Adipose tissue (tissue), 3 donors: Measurements from ENCODE around the gene AHRR. TPM values are rescaled to one million over a fixed set of nuclear protein-coding genes. Genes with fewer than 3 reads are reported as not detected.

Experiments used
- H3K27ac ChIP-seq: one replicate; pipeline ENCODE4 v1.5.1; 2013; ENCODE audit warnings: low read depth, low read length
- WGBS, 3 donors: extraction: QIAGEN DNeasy Blood & Tissue Kit; methylation state at CpG; one replicate each; pipeline ENCODE4 v1.1.7; 2013; 5-methylcytosine and 5-hydroxymethylcytosine counted together
- polyA plus RNA-seq, 3 donors: library from polyadenylated mRNA; stranded (reverse); fragments of 200-250 nt; gene quantifications; one replicate each; pipeline ENCODE4 v1.2.3, GENCODE V29; 2013
- donor health status: healthy with polysubstance abuse.
- donor health status: Bipolar disorder and iron deficiency.
- donor health status: healthy.

The AHRR gene
- polyA plus RNA-seq, 3 donors, result 0.11 to 1.5 (median 0.28) TPM

- no peak overlapping the region for H3K27ac ChIP-seq
- WGBS, 3 donors, result 83 to 92% (median 92%) methylated on average over 14 of the region's 14 CpGs
These were observed 48.9 kb downstream of the AHRR start for GRCh38 chr5:370311-370958.

GRCh38 chr5:370959-371810, 49.7 kb downstream of the AHRR start:
- WGBS, 3 donors, result 86 to 90% (median 87%) methylated on average over 17 to 19 of the region's 19 CpGs
- no peak overlapping the region for H3K27ac ChIP-seq

GRCh38 chr5:371811-372555, 50.5 kb downstream of the AHRR start:
- H3K27ac ChIP-seq, result no peak overlapping the region
- WGBS, 3 donors, result 54 to 69% (median 59%) methylated on average over 11 to 12 of the region's 12 CpGs

- WGBS, 3 donors, result 90 to 93% (median 91%) methylated on average over 11 to 13 of the region's 13 CpGs
- H3K27ac ChIP-seq, result no peak overlapping the region
These were observed 51.1 kb downstream of the AHRR start for GRCh38 chr5:372556-372995.

GRCh38 chr5:372996-373709, 51.6 kb downstream of the AHRR start:
- 64 to 68% (median 66%) methylated on average over 22 to 27 of the region's 27 CpGs for WGBS, 3 donors
- H3K27ac ChIP-seq, result no peak overlapping the region

GRCh38 chr5:373710-374602, 52.4 kb downstream of the AHRR start:
- no peak overlapping the region for H3K27ac ChIP-seq
- 3 to 6% (median 4%) methylated on average over 34 to 86 of the region's 86 CpGs for WGBS, 3 donors

GRCh38 chr5:374631-375335, 53.3 kb downstream of the AHRR start:
- H3K27ac ChIP-seq, result no peak overlapping the region
- WGBS, 3 donors, result 65 to 89% (median 88%) methylated on average over 19 of the region's 19 CpGs

GRCh38 chr5:375336-375920, 53.9 kb downstream of the AHRR start:
- H3K27ac ChIP-seq, result no peak overlapping the region

GRCh38 chr5:375921-376798, 54.6 kb downstream of the AHRR start:
- no peak overlapping the region for H3K27ac ChIP-seq
- WGBS, 3 donors, result 81 to 92% (median 91%) methylated on average over 30 of the region's 30 CpGs

More at GRCh38 chr5:375336-375920, 53.9 kb downstream of the AHRR start:
- 84 to 93% (median 93%) methylated on average over 21 of the region's 21 CpGs for WGBS, 3 donors

GRCh38 chr5:376799-377325, 55.3 kb downstream of the AHRR start:
- WGBS, 3 donors, result 91 to 93% (median 91%) methylated on average over 12 of the region's 12 CpGs

GRCh38 chr5:377326-377981, 55.9 kb downstream of the AHRR start:
- no peak overlapping the region for H3K27ac ChIP-seq
- WGBS, 3 donors, result 91 to 95% (median 93%) methylated on average over 10 of the region's 10 CpGs

More at GRCh38 chr5:376799-377325, 55.3 kb downstream of the AHRR start:
- H3K27ac ChIP-seq, result no peak overlapping the region

- H3K27ac ChIP-seq, result no peak overlapping the region
- WGBS, 3 donors, result 73 to 86% (median 83%) methylated on average over 8 of the region's 8 CpGs
These were observed 56.9 kb downstream of the AHRR start for GRCh38 chr5:378301-378891.

- 82 to 95% (median 94%) methylated on average over 16 of the region's 16 CpGs for WGBS, 3 donors
- H3K27ac ChIP-seq, result no peak overlapping the region
These were observed 57.6 kb downstream of the AHRR start for GRCh38 chr5:378976-379742.
